Putamen (tissue), 1 donor: Measurements from ENCODE around the gene ADM.

ENCODE experiments used
- DNase-seq: peaks from one replicate; pipeline ENCODE4 v3.0.0-alpha.2; 2016; ENCODE audit warnings: low spot score

ADM gene

GRCh38 chr11:10309163-10310093, 4.6 kb downstream of the ADM start:
- DNase-seq: no peak

DNA sequence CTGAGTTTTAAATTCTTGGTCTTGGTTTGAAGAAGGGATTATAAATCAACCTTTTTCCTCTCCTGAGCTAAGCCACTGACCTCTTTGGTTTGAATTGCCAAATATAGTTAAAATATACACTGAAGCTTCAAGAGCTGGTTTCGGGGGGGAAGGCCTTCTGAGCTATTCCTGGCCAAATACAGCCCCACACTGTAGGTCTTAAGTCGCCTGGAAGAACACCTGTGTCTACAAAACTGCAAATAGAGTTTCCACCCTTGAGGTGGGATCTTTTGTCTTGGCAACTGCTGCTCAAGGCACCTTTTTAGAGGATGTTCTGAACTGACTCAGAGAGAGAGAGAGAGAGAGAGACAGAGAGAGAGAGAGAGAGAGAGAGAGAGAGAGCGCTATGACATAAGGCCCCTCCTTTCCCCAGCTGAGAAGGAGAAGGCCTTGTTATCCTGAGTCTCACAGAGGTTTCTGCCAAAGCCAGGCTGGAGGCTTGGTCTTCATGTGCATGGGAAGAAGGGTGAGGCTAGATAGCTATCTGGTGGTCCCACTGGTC, 5.5 kb downstream of the ADM start:
- no peak for DNase-seq

- no peak for DNase-seq
These were observed 6.9 kb downstream of the ADM start for GRCh38 chr11:10311802-10312201.

- DNase-seq: no peak
These were observed 9.6 kb downstream of the ADM start for GRCh38 chr11:10314199-10315072.

DNA sequence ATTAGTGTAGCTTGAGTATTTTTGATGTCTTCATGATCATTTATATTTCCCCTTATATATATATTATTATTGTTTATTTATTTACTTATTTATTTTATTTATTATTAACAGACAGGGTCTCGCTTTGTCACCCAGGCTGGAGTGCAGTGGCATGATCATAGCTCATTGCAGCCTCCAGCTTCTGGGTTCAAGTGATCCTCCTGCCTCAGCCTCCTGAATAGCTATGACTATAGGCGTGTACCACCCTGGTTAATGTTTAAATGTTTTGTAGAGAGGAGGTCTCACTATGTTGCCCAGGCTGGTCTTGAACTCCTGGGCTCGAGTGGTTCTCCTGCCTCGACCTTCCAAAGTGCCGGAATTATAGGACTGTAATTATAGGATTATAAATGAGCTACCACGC, 10.2 kb downstream of the ADM start:
- no peak for DNase-seq

DNA sequence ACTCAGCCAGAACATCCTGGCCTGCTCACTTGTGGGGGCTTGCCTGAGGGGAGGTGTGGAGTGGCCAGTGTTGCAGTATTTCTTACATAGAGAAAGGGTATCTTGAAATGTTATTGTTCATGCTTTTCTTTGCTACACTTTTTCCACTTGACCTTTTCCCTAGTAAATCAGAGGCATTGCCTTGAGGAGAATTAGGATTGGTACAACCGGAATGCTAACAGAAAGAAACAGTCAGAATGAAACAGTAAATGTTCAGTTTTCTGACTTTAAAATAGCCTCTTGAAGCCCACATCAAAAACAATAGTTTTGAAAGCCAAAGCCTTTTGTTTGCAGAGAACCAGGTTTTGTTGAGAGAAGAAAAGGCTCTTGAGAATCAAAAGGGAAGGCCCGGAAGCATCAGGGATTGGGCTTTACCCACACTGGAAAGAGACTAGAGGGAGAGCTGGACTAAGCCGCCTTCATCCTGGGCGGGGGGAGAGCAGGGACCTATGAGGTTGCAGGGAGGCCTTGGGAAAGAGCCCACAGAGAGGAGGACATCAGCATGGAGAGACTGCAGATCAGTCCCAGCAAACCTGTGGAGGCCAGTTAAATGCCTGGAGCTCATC, 12.4 kb downstream of the ADM start:
- no peak for DNase-seq

GRCh38 chr11:10317776-10318526, 13.1 kb downstream of the ADM start:
- no peak for DNase-seq

GRCh38 chr11:10318527-10318802, 13.6 kb downstream of the ADM start:
- DNase-seq: no peak

GRCh38 chr11:10319702-10320558, 15.1 kb downstream of the ADM start:
- no peak for DNase-seq

DNA sequence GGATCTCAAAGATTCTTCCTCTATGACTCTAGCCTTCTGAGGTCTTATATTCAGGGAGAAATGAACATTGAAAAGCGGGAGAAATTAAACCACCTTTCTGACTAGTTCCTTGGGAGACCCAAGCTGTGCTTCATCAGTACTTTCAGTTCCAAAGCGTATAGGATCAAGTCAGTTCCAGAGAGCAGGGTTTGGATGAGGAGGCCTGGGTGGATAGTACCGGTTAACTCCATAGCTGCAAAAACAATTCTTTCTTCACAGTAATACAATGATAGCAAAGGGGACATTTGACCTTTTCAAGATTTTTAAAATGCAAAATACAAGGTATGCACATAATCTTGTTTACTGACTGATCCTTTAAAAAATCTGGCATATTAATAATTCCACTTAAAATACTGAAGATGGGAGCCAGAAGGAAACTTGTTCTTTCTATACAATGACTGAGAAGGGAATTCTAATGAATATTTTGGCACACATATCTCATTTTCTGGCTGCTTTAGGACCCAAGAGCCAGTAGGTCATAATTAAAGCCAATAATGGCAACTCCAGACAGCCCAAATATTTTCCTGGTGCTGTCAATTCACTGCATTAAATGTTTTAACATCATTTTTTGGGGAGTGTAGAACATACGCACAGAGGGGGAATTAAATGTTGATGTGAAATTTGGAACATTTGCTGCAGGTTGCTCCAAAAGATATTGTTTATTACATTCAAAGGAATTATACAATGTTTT, 16.0 kb downstream of the ADM start:
- no peak for DNase-seq

DNA sequence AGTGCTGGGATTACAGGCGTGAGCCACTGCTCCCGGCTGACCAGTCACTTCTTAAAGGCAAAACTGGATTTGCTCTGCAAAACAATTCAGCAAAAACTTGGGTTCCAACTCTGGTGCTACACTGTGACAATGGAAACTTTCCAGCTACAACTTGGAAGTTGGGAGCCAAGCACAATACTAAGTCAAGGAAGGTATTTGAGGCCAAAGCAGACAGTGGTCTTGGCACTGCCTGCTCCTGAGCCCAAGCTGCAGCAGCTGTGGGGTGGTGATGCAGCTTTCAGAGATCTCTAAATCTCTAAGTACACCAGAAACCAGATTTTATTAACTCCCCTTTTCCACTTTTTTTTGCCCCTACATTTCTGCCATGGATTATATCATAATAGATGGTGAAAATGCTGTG, 17.5 kb downstream of the ADM start:
- DNase-seq: no peak

DNA sequence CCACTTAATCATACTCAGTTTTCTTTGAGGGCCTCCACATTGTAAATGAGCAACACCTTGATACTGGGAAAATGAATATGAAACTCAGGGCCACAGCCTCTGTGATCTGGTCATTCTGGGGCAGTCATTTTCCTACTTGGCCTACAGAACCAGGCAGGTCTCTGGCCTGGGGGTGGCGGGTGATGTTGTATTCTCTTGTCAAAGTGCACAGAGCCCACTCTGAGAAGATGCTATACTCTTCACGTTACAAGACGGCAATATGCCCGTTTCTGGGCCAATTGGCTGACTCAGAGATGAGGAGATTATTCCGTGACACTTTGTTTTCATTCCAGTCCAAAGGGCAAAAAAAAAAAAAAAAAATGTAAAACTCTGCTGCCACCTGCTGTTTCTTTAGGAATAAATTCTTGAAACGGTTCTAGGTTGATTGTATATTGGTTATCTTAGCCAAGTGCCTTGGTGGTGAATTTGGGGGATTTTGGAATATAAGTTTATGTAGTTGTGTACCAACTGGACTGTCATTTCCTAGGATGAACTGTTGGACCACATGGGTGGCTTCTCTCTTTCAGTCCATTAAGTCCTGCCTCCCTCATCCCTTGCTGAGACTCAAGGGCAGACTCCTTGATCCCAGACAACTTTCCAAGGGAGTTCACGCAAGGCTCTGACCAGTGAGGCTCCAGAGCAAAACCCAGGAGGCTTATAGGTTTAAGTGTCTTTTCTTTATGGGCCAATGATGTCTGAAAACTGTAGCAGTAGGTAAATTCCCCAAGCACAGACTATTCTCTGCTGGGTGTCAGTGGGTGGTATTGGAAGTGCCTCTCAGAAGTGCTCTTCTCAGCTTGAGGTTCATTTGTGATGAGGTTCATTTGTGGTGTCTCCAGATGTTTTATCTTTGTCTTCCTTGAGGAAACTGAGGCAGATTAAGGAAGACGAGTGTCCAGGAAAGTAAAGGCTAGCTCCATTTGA, 18.2 kb downstream of the ADM start:
- DNase-seq: no peak

DNA sequence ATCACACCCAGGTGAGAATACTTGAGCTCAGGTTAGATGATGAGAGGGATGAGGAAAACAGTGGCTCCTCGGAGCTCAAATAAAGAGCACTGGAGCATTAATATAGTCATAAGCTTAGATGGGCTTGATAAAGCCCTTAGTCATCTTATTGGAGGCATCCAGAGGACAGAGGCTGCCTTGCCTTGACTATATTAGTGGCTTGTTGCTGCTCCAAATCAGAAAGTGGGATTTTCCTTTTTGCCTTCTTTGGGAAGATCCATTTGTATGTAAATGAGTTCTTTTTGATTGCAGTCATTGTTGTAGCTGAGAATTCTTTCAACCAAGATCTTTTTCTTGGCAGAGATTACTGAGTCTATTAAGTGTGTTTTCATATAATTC, 18.9 kb downstream of the ADM start:
- no peak for DNase-seq

DNA sequence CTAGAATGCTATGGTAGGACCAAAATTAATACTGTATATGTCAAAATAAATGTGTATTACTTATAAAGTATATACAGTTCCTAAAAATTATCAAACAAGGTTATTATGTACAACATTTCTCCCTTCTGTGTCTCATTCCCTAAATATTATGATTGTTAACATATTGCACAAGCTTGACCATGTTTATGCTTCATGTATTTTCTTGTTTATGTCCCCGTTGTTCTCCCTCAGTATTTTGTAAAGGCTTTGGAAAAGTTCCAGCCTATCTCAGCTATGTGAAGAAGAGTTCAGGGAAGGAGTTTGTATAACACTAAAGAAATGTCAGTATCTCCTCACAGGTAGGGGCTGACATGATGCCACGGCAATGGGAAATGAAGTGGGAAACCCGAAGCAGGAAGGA, 19.6 kb downstream of the ADM start:
- DNase-seq: no peak

DNA sequence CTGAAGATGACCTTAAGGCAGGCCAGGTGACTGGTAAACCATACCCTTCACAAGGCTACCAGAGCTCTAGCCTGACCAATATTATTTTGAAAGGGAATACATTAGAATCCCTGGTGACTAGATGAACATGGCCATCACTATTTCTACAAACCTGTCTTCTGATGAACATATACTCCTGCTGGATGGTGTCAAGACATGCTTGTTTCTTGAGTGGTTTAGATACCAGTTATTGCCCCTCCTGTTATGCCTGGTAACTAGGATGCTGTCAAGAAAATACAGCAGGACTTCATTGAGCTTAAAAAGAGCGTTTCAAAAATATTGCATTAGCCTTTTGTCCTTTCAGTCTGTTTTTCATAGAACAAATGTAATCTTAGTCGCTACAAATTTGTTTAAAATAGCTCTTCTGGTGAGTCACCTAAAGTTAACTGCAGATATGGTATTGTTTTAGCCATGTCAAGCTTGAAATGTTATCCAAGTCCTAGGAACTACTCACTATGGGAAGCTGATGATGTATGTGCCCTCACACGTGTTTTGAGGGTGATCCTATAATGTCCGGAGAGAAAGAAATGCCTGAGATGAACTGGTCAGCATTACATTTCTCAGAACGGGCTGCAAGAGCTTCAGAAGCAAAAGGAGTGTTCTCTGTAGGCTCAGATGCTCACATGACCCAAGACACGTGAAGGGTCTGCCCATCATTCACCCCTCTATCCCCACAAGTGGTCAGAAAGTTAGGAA, 20.6 kb downstream of the ADM start:
- DNase-seq: no peak

DNA sequence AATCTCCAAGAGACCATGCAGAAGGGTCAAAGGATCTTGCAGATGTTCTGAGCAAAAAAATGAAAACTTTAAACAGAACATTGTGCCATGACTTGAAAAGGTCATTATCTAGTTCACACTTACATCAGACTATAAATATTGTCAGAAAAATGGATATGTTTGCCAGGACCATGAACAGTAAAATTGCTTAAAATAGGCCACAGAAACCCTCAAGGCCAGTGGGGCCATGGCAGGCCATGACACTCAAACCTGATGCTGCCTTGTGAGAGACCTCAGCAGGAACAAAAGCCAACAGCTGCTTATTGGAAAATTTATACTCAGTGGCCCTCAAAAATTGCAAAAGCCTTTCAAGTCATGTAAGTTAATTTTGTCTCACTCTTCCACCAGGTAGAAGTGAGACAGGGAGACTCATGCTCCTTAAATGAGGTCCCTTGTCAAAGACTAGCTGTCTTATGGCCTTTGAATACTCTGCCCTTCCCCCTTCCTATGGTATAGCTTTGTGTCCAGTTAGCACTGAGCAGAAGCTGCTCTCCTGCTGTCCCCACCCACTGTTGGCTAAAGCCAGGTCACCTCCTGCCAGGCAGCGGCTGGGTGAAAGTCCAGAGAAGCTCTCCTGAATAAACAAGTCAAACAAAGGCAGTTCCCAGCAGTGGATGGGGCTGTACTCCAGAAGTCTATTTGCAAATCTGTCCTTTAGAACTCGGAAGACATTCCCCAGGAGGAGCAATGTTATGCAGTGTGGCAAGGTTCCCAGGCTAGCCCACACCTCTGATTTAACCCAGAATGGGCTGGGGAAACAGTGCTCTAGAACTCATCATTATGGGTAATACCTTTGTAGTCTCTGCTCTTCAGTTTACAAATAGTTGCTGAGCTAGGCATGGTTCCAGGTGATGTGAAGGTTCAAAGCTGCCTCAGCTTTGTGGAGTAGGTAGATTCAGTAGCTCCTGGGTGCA, 21.4 kb downstream of the ADM start:
- no peak for DNase-seq

- no peak for DNase-seq
These were observed 22.4 kb downstream of the ADM start for GRCh38 chr11:10327254-10327653.
